HG03432 (cell line): ENCODE results near the gene CCDC13.

Experiments used
- ATAC-seq: cut with Tn5 transposase; IDR thresholded peaks from one replicate; pipeline ENCODE4 v1.9.1; 2021; ENCODE audit warnings: mild to moderate bottlenecking, moderate library complexity; ENCODE audit not compliant: unreplicated experiment

CCDC13 gene

DNA sequence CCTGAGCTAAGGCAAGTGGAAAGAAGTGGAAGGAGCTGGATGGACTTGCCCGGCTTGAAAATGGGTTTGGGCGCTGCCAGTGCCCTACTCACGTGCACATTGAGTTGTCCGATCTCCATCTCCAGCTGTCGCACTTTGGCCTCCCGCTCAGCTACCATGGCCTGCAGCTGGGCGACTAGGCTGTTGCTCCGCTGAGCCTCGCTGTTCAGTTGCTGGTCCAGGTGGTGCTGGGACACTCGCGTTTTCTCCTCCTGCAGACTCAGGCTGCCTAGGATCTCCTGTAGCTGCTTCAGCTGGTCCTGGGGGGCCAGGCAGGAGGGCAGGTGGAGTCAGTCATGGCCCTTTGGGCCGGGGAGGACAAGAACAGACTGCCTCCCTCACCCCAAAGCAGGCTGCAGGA, 37.4 kb downstream of the CCDC13 start:
- no peak for ATAC-seq

DNA sequence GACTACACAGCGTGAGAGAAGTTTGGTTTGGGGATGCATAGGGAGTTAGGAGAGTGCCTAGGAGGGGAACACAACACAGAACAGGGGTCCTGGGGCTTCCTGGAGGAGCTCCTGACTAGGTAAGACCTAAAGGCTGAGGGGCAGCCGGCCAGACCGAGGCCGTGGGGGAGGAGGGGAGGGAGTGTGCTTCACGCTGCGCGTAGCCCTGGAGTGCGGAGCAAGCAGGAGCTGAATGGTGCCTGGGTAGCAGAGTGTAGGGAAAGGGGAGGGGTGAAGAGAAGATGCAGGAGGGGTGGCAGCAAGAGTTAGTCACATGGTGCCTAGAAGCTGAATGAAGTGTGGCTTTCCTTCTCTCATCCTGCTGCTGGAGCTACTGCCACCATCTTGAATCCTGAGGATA, 38.0 kb downstream of the CCDC13 start:
- no peak for ATAC-seq

GRCh38 chr3:42734263-42734860, 38.7 kb downstream of the CCDC13 start:
- no peak for ATAC-seq

- ATAC-seq = no peak
Measured at GRCh38 chr3:42733501-42734262, 39.4 kb downstream of the CCDC13 start.

- ATAC-seq = no peak
Measured at GRCh38 chr3:42732829-42733459, 40.1 kb downstream of the CCDC13 start.

DNA sequence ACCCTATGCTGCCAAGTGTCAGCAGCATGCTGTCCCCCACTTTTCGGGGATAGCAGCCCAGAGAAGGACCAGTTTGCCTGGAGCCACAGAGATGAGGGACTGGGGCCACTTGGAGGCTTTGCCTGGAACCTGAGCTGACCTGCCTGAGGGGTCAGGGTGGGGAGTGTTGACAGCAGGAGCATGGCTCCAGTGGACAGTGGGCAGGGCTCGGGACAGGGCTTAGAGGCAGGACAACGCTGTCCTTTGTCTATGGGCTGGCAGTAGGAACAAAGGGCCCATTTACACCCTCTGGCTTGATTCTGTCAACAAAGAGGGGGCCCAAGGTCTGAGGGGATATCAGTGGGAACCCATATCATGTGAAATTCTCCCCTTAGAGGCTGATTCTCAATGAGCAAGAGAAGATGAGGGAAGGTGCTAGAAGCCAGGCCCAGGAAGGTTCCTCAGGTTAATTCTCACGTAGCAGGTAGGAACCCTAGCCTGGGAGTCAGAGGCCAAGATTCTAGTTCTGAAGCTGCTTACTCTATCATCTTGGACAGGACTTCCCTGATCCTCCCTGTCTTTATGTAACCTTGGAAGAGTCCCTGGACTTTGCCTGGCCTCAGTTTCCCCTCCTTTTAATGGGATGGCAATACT, 40.7 kb downstream of the CCDC13 start:
- ATAC-seq = no peak

DNA sequence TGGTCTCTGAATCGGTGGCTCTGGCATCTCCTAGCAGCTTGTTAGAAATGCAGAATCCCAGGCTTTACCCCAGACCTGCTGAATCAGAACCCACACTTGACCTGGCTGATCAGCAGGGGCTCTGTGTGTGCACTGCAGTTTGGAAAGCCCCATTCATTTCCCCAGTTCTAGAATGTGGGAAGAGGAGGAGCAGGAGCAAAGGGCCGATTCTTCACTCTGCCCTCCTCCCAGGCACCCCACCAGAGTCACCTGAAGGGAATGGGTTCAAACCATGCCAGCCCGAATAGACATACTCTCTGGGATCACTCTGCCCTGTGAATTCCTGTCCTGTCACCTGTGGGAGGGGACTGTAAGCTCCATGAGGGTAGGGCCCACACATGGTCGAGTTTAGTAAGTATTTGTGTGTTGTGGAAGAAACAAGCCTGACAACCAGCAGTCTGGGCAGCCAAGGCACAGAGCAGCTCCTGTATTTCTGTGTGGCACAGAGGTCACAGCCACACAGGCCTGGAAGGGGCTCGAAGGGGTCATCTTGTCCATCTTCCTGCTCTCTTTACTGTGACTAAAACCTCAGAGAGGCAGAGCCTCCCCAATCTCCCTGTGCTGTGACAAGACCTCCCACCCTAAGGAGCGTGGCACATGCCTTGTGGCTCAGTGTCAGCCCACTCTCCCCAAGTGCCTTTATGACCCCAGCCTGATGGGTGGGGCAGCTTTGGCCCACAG, 41.4 kb downstream of the CCDC13 start:
- no peak for ATAC-seq

- no peak for ATAC-seq
Measured at GRCh38 chr3:42730706-42731420, 42.2 kb downstream of the CCDC13 start.

- ATAC-seq = no peak
Measured at GRCh38 chr3:42730294-42730693, 42.8 kb downstream of the CCDC13 start.

- ATAC-seq = no peak
Measured at GRCh38 chr3:42729404-42730145, 43.5 kb downstream of the CCDC13 start.

- no peak for ATAC-seq
Measured at GRCh38 chr3:42728668-42729364, 44.2 kb downstream of the CCDC13 start.

- ATAC-seq = no peak
Measured at GRCh38 chr3:42728056-42728455, 45.0 kb downstream of the CCDC13 start.

- ATAC-seq = no peak
Measured at GRCh38 chr3:42725454-42725853, 47.6 kb downstream of the CCDC13 start.

- no peak for ATAC-seq
Measured at GRCh38 chr3:42723219-42723618, 49.8 kb downstream of the CCDC13 start.
